Common myeloid progenitor, CD34-positive (primary cell): ENCODE data around the gene INAFM2.

Source experiments
- CTCF ChIA-PET: fragments of 350-600 bp; sonication (Branson Sonifier 250); formaldehyde crosslinking; loops from one replicate; lab custom pipeline; 2021; ENCODE audit warnings: antibody characterized with exemption; lab: Charles Lee
- POLR2A ChIA-PET: fragments of 350-600 bp; sonication (Branson Sonifier 250); formaldehyde crosslinking; loops from one replicate; lab custom pipeline; 2021; ENCODE audit warnings: antibody characterized with exemption; lab: Charles Lee
- DNase-seq, 3 donors: peaks; one replicate each; pipeline versions ENCODE4 v3.0.0 to v3.0.0-alpha.2; 2013
- H3K27ac ChIP-seq, 2 experiments: 1 replicate in 1 of 2; 2 replicates in 1 of 2; pipeline ENCODE4 v1.7.0; 2013; ENCODE audit warnings: inconsistent platforms in 2 of 2, low read length in 2 of 2, mild to moderate bottlenecking in 2 of 2, low read depth in 1 of 2, moderate library complexity in 1 of 2; ENCODE audit not compliant: severe bottlenecking in 2 of 2, insufficient read depth in 1 of 2, poor library complexity in 1 of 2
- H3K27me3 ChIP-seq, 5 experiments: replicated peaks in 2 of 5; 1 replicate in 3 of 5; 2 replicates in 2 of 5; pipeline versions ENCODE4 v1.6.1 to v1.7.0; 2013; ENCODE audit warnings: low read length in 4 of 5, mild to moderate bottlenecking in 2 of 5, moderate library complexity in 2 of 5, inconsistent platforms in 1 of 5; ENCODE audit not compliant: insufficient read depth in 5 of 5, control insufficient read depth in 4 of 5
- H3K36me3 ChIP-seq, 4 experiments: 1 replicate in 2 of 4; 2 replicates in 2 of 4; pipeline versions ENCODE4 v1.6.1 to v1.7.0; 2013; ENCODE audit warnings: low read length in 3 of 4, control low read depth in 1 of 4, mild to moderate bottlenecking in 1 of 4; ENCODE audit not compliant: control insufficient read depth in 4 of 4, insufficient read depth in 4 of 4
- H3K4me1 ChIP-seq, 4 experiments: 1 replicate in 3 of 4; 2 replicates in 1 of 4; pipeline versions ENCODE4 v1.6.1 to v1.7.1; 2013; ENCODE audit warnings: low read length in 3 of 4, mild to moderate bottlenecking in 3 of 4, control low read depth in 1 of 4, inconsistent platforms in 1 of 4, moderate library complexity in 1 of 4; ENCODE audit not compliant: control insufficient read depth in 4 of 4, insufficient read depth in 4 of 4; ENCODE audit errors: control extremely low read depth in 1 of 4
- H3K4me3 ChIP-seq, 7 experiments: 1 replicate in 4 of 7; 2 replicates in 3 of 7; pipeline versions ENCODE4 v1.5.1 to v1.7.0; 2013; ENCODE audit warnings: mild to moderate bottlenecking in 7 of 7, low read length in 6 of 7, moderate library complexity in 6 of 7, inconsistent platforms in 2 of 7, low read depth in 2 of 7, control low read depth in 1 of 7; ENCODE audit not compliant: insufficient read depth in 4 of 7, control insufficient read depth in 1 of 7; ENCODE audit errors: extremely low read depth in 1 of 7
- H3K9me3 ChIP-seq, 5 experiments: 1 replicate in 4 of 5; 2 replicates in 1 of 5; pipeline versions ENCODE4 v1.6.1 to v1.7.1; 2013; ENCODE audit warnings: low read length in 4 of 5, mild to moderate bottlenecking in 2 of 5, inconsistent platforms in 1 of 5, low read depth in 1 of 5, moderate library complexity in 1 of 5; ENCODE audit not compliant: control insufficient read depth in 4 of 5, insufficient read depth in 2 of 5; ENCODE audit errors: control extremely low read depth in 1 of 5
- WGBS: methylation state at CpG from one replicate; pipeline ENCODE4 v1.1.5; 2013; ENCODE audit not compliant: insufficient coverage; 5-methylcytosine and 5-hydroxymethylcytosine counted together

Gene INAFM2

DNA sequence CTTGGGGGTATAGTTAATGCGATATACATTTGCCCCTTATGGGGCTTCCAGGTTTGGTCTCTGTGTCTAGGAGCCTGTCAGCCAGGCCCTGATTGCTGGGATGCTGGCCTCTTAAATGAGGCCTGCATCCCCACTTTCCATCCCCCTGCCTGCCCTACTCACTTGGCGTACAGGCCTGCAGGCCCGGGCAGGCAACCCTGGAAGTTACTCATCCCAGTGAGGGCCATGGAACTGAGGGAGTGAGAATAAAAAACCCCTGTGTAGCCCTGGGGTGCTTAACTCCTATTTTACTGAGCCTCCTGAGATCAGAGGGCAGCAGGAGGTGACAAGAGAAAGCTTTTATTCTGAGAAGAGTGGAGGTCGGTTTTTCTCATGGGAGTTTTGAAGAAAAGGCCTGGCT, 36.5 kb downstream of the INAFM2 start:
- no peak overlapping the region for H3K27ac ChIP-seq
- no peaks in the 10 kb centered on the region for H3K9me3 ChIP-seq
- peaks cover 0 to 22% (median 15%) of the 10 kb centered on the region in 4 experiments for H3K4me1 ChIP-seq
- ChIA-PET POLR2A (no interaction called here), CTCF (interaction anchor here (1.0 to 10.9 kb wide), 3 partner anchors 19 to 81 kb away, joined by 3 to 139 read pairs (median 4); partner anchors contain the start of gene CCDC9B)
- H3K27me3 ChIP-seq = peaks cover 0 to 2% (median 0%) of the 10 kb centered on the region in 5 experiments
- no peak for DNase-seq
- no peak overlapping the region for H3K4me3 ChIP-seq
- H3K36me3 ChIP-seq = peaks cover 0 to 4% (median 0%) of the 10 kb centered on the region in 4 experiments
- 98% methylated on average over 4 of the region's 4 CpGs for WGBS

DNA sequence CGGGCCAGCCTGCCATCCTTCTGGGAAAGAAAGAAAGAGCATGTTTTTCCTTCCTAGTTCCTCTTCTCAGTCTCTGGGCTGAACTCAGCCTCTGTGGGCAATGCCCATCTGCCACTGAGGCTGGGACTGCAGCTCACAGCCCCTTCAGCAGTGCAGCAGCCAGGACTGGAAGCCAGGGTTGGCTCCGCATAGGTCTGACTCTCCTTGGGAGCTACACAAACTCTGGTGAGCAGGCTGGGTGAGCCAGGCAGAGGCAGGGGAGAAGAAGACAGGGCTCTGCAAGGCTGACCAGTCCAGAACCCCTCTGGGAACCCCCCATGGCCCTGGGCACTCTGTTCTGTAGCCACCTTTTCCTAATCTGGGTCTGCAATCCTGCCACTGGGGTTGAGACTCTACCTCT, 38.1 kb downstream of the INAFM2 start:
- Histone ChIP-seq H3K27ac (no peak overlapping the region), H3K9me3 (no peaks in the 10 kb centered on the region), H3K4me3 (no peak overlapping the region), H3K4me1 (peaks cover 0 to 19% (median 14%) of the 10 kb centered on the region in 4 experiments), H3K36me3 (peaks cover 0 to 4% (median 0%) of the 10 kb centered on the region in 4 experiments), H3K27me3 (peaks cover 0 to 2% (median 0%) of the 10 kb centered on the region in 5 experiments)
- no peak for DNase-seq
- CTCF ChIA-PET = interaction anchor here (1.1 to 10.9 kb wide), 2 partner anchors 15 to 20 kb away, joined by 3 to 139 read pairs; partner anchors contain the start of gene CCDC9B
- POLR2A ChIA-PET = no interaction called here
- 83% methylated on average over 2 of the region's 2 CpGs for WGBS

DNA sequence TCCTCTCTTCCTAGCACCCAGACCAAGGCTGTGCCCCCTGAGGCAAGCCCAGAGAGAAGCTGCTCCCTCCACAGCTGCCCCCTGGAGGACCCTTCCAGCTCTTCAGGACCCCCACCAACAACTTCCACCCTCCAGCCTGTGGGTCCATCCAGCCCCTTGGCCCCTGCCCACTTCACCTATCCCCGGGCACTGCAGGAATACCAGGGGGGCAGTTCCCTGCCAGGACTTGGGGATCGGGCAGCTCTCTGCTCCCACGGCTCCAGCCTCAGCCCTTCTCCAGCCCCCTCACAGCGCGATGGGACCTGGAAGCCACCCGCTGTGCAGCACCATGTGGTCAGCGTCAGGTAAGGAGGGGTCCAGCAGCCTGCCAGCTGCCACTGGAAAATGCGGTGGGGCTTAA, 40.1 kb downstream of the INAFM2 start:
- POLR2A ChIA-PET = no interaction called here
- Histone ChIP-seq H3K4me1 (peaks cover 4 to 23% (median 20%) of the 10 kb centered on the region in 4 experiments), H3K36me3 (peaks cover 0 to 4% (median 0%) of the 10 kb centered on the region in 4 experiments), H3K27ac (no peak overlapping the region), H3K9me3 (no peaks in the 10 kb centered on the region), H3K4me3 (no peak overlapping the region), H3K27me3 (peaks cover 0 to 2% (median 0%) of the 10 kb centered on the region in 5 experiments)
- 100% methylated on average over 5 of the region's 8 CpGs for WGBS
- DNase-seq = no peak
- CTCF ChIA-PET = interaction anchor here (1.3 to 7.7 kb wide), 4 partner anchors 9 to 59 kb away, joined by 4 to 112 read pairs (median 45); partner anchors contain the start of genes CCDC9B and PHGR1

DNA sequence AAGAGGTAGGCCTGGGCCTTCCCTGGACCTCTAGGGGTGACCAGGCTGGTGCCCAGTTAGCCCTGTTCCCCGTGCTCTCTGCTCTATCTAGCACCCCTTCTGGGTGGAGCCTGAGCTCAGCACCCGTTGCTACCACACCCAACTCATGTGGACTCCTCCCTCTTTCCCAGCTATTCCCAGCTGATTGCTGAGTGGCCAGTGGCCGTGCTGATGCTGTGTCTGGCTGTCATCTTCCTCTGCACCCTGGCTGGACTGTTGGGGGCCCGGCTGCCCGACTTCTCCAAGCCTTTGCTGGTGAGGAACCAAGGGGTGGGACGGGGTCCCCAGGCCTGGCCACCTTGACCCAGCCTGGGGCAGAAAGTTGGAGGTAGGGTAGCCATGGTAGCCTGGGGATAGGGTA, 40.8 kb downstream of the INAFM2 start:
- ChIA-PET CTCF (interaction anchor here (1.3 to 7.7 kb wide), 5 partner anchors 9 to 59 kb away, joined by 3 to 112 read pairs (median 5); partner anchors contain the start of genes CCDC9B and PHGR1), POLR2A (no interaction called here)
- H3K36me3 ChIP-seq = peaks cover 0 to 4% (median 0%) of the 10 kb centered on the region in 4 experiments
- H3K27ac ChIP-seq = no peak overlapping the region
- H3K4me3 ChIP-seq = no peak overlapping the region
- 89% methylated on average over 5 of the region's 6 CpGs for WGBS
- no peaks in the 10 kb centered on the region for H3K9me3 ChIP-seq
- no peak for DNase-seq
- peaks cover 4 to 20% (median 16%) of the 10 kb centered on the region in 4 experiments for H3K4me1 ChIP-seq
- H3K27me3 ChIP-seq = no peaks in the 10 kb centered on the region

DNA sequence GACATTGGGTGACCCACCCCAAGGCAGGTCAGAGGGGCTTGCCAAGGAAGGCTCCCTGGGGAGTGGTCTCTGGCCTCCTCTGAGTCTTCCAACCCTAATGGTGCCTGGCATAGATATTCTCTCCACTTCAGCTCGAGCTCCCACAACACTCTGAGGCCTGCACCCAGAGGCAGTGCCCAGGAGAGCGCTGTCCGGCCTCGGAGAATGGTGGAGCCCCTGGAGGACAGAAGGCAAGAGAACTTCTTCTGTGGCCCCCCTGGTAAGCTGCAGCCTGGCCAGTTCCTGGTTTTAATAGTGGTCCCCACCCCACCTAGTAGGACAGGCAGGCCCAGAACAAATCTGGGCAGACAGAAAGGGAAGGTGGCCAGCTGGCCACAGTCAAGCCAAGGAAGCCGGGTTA, 41.5 kb downstream of the INAFM2 start:
- POLR2A ChIA-PET = interaction anchor here (0.9 kb wide), 1 partner anchor 9 kb away, joined by 3 read pairs; no protein-coding TSS in a partner anchor
- H3K4me1 ChIP-seq = peaks cover 4 to 20% (median 16%) of the 10 kb centered on the region in 4 experiments
- no peaks in the 10 kb centered on the region for H3K9me3 ChIP-seq
- H3K27ac ChIP-seq = no peak overlapping the region
- DNase-seq = no peak
- peaks cover 0 to 4% (median 0%) of the 10 kb centered on the region in 4 experiments for H3K36me3 ChIP-seq
- H3K4me3 ChIP-seq = no peak overlapping the region
- CTCF ChIA-PET = interaction anchor here (0.9 to 7.7 kb wide), 10 partner anchors 9 to 82 kb away, joined by 3 to 112 read pairs (median 4); partner anchors contain the start of genes ANKRD63, CCDC9B, DISP2 and INAFM2
- H3K27me3 ChIP-seq = no peaks in the 10 kb centered on the region
- whole genome bisulfite sequencing = 92% methylated on average over 5 of the region's 5 CpGs

DNA sequence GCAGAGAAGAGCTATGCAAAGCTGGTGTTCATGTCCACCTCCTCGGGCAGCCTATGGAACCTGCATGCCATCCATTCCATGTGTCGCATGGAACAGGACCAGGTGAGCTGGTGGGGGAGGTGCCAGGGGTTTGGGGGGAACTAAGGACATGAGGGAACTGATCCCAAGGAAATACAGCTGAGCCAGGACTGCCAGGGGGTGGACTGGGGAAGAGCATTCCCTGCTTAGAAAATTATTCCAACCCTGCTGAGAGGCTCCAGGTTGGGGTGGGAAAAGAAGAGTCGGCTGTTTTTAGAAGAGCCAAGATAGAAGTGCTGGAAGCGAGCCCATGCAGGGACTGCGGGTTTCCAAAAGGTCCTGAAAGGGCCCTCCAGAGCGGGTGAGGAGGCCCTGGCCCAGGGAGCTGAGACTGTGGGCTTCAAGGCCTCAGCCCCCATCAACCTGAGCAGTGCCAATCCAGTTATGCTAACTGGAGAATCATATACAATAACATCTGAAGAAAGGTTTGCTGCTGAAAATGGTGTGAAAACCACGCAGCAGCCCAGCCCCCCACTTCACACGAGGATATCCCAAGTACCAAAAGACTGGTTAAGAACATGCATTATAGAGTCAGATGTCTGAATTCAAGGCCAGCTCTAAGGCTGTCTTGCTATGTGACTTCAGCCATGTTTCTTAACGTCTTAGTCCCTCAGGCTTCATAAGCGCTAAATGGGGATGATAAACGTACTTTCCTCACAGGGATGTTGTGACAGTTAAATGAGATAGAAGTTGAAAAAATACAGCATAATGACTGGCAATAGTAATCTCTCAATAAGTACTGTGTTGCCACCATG, 42.3 kb downstream of the INAFM2 start:
- Histone ChIP-seq H3K4me3 (no peak overlapping the region), H3K27me3 (no peaks in the 10 kb centered on the region), H3K9me3 (no peaks in the 10 kb centered on the region), H3K4me1 (peaks cover 4 to 20% (median 16%) of the 10 kb centered on the region in 4 experiments), H3K27ac (no peak overlapping the region), H3K36me3 (peaks cover 0 to 4% (median 0%) of the 10 kb centered on the region in 4 experiments)
- CTCF ChIA-PET = interaction anchor here (0.8 to 7.7 kb wide), 16 partner anchors 10 to 83 kb away, joined by 3 to 112 read pairs (median 4); partner anchors contain the start of genes ANKRD63, CCDC9B, DISP2 and INAFM2
- no peak for DNase-seq
- WGBS = 98% methylated on average over 10 of the region's 11 CpGs
- POLR2A ChIA-PET = interaction anchor here (0.9 kb wide), 1 partner anchor 10 kb away, joined by 3 read pairs; no protein-coding TSS in a partner anchor
